Measurements from ENCODE around the gene DGKG.

Gene DGKG

GRCh38 chr3:186138272-186138981 lies 223.6 kb downstream of the DGKG start:
- DNase-seq (ENCODE audit: low read depth): no peak

GRCh38 chr3:186137051-186137685 lies 224.9 kb downstream of the DGKG start:
- no peak for DNase-seq (ENCODE audit: low read depth)

GRCh38 chr3:186133980-186134379 lies 228.1 kb downstream of the DGKG start:
- DNase-seq (ENCODE audit: low read depth): no peak

GRCh38 chr3:186132487-186132886 lies 229.5 kb downstream of the DGKG start:
- DNase-seq (ENCODE audit: low read depth): no peak

GRCh38 chr3:186129206-186129605 lies 232.8 kb downstream of the DGKG start:
- DNase-seq (ENCODE audit: low read depth): no peak

- DNase-seq (ENCODE audit: low read depth): no peak
These were observed 233.9 kb downstream of the DGKG start for GRCh38 chr3:186128158-186128557.

GRCh38 chr3:186127463-186127862 lies 234.6 kb downstream of the DGKG start:
- DNase-seq (ENCODE audit: low read depth): no peak

- no peak for DNase-seq (ENCODE audit: low read depth)
These were observed 236.9 kb downstream of the DGKG start for GRCh38 chr3:186125118-186125517.

- DNase-seq (ENCODE audit: low read depth): no peak
These were observed 237.4 kb downstream of the DGKG start for GRCh38 chr3:186124592-186124991.

GRCh38 chr3:186123012-186123411 lies 239.0 kb downstream of the DGKG start:
- DNase-seq (ENCODE audit: low read depth): no peak

- no peak for DNase-seq (ENCODE audit: low read depth)
These were observed 240.1 kb downstream of the DGKG start for GRCh38 chr3:186121968-186122367.

- DNase-seq (ENCODE audit: low read depth): no peak
These were observed 240.8 kb downstream of the DGKG start for GRCh38 chr3:186121278-186121677.

- DNase-seq (ENCODE audit: low read depth): no peak
These were observed 242.5 kb downstream of the DGKG start for GRCh38 chr3:186119499-186119898.

- no peak for DNase-seq (ENCODE audit: low read depth)
These were observed 243.3 kb downstream of the DGKG start for GRCh38 chr3:186118692-186119091.

GRCh38 chr3:186117521-186118134 lies 244.4 kb downstream of the DGKG start:
- no peak for DNase-seq (ENCODE audit: low read depth)

GRCh38 chr3:186115239-186115996 lies 246.6 kb downstream of the DGKG start:
- DNase-seq (ENCODE audit: low read depth): no peak

- DNase-seq (ENCODE audit: low read depth): no peak
These were observed 250.8 kb downstream of the DGKG start for GRCh38 chr3:186110975-186111974.

GRCh38 chr3:186109897-186110803 lies 251.9 kb downstream of the DGKG start:
- peak; percentile 82 for DNase-seq (ENCODE audit: low read depth)

- peak; percentile 100 for DNase-seq (ENCODE audit: low read depth)
These were observed 252.8 kb downstream of the DGKG start, which contains the start of gene ETV5 for GRCh38 chr3:186108941-186109865. Gene ETV5 (minus strand): TSS chr3:186109089. CDS start chr3:186105868, 3,221 bp downstream.
